Measurements from ENCODE around the gene ZNF14. TPM values are rescaled to one million over a fixed set of nuclear protein-coding genes. Genes with fewer than 3 reads are reported as not detected.

Gene ZNF14
- total and polyA plus RNA-seq, 2 of the 13 experiments (the other 11 are each of a cell fraction or from before 2014, with no cell fraction given): 1.9 to 6.2 TPM

DNA sequence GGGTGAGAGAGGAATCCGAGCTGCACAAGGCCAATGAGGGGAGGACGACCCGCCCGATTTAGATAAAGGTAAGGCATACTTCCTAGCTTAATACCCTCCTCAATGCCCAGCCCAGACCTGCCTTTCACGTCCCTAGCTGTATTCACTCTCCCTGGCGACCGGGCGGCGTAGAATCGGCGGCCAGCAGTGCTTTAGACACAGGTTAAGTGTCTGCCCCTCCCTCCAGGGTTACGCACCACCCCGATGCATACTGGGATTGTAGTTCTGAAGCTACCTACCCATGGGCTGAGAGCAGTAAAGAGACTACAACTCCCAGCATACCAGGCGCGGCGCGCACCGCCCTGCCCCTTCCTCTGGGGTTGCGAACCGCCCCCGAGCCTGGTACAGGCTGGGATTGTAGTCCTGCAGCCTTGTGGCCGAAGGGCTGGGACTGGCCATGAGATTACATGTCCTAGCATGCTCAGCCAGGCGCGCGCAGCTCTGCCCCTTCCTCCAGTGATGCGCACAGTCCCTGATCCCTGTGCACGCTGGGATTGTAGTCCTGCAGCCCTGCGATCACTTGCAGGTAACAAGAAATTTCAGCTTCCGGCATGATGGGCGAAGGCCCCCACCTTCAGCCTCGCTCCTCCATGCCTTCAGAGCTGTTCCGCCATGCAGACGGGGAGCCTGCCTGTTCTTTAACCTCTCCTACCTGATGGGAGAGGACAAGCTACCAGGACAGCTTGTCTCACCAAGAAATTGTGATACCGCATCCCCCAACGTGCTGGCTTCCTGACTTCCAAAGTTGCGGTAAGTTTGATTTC lies 43.5 kb upstream of the ZNF14 start (continued):
- TF ChIP-seq FUBP1 (CRISPR knock-in tag; IDR thresholded peaks at IDR 0.05; ENCODE audit: borderline replicate concordance) (no peak), NCOR1 (IDR thresholded peaks at IDR 0.05; ENCODE audit: borderline replicate concordance, low read length) (peak; percentile 12; the same call in 1 of the 2 replicates), ZNF816 (CRISPR knock-in tag; IDR thresholded peaks at IDR 0.05; ENCODE audit: borderline replicate concordance) (peak; percentile 58; the same call in 1 of the 2 replicates), ZBTB20 (CRISPR knock-in tag; IDR thresholded peaks at IDR 0.05; ENCODE audit: borderline replicate concordance, low read depth) (no peak), ZNF563 (CRISPR knock-in tag; IDR thresholded peaks at IDR 0.05) (peak; percentile 27), ASH2L (IDR thresholded peaks at IDR 0.05; ENCODE audit: insufficient read length, low read depth, low read length) (peak; percentile 79), TEF (CRISPR knock-in tag; IDR thresholded peaks at IDR 0.05) (no peak), BCL6 (CRISPR knock-in tag; IDR thresholded peaks at IDR 0.05) (no peak), ZNF660 (CRISPR knock-in tag; IDR thresholded peaks at IDR 0.05; ENCODE audit: borderline replicate concordance, low read depth) (no peak), HDAC6 (IDR thresholded peaks at IDR 0.05; ENCODE audit: low read depth, low read length) (no peak), NAIF1 (CRISPR knock-in tag; IDR thresholded peaks at IDR 0.05; ENCODE audit: borderline replicate concordance) (peak; percentile 57; the same call in 1 of the 2 replicates), ZNF382 (CRISPR knock-in tag; IDR thresholded peaks at IDR 0.05; ENCODE audit: borderline replicate concordance) (no peak), RBM22 (optimal IDR thresholded peaks at IDR 0.05; ENCODE audit: low read length) (no peak), ZNF878 (CRISPR knock-in tag; IDR thresholded peaks at IDR 0.05) (no peak), ZBTB3 (CRISPR knock-in tag; IDR thresholded peaks at IDR 0.05; ENCODE audit: borderline replicate concordance, low read depth) (peak; percentile 63; the same call in 1 of the 2 replicates), MEIS1 (CRISPR knock-in tag; IDR thresholded peaks at IDR 0.05; ENCODE audit: borderline replicate concordance) (peak; percentile 80; the same call in 1 of the 2 replicates), MAFG (CRISPR knock-in tag; IDR thresholded peaks at IDR 0.05) (no peak), ZNF256 (CRISPR knock-in tag; conservative IDR thresholded peaks at IDR 0.05) (no peak), ZNF737 (CRISPR knock-in tag; IDR thresholded peaks at IDR 0.05; ENCODE audit: borderline replicate concordance) (peak; percentile 76; the same call in 1 of the 2 replicates), KLF13 (CRISPR knock-in tag; IDR thresholded peaks at IDR 0.05) (no peak), KDM4B (CRISPR knock-in tag; IDR thresholded peaks at IDR 0.05) (0 out of 2 replicates have a peak, but pooled peaks have one; percentile 14), EHMT2 (IDR thresholded peaks at IDR 0.05; ENCODE audit: borderline replicate concordance, low read depth, low read length) (peak; percentile 30; the same call in 1 of the 2 replicates), GPN1 (CRISPR knock-in tag; IDR thresholded peaks at IDR 0.05; ENCODE audit: borderline replicate concordance) (no peak), ZNF251 (CRISPR knock-in tag; IDR thresholded peaks at IDR 0.05) (no peak)
- TF ChIP-seq, protein P1, sequence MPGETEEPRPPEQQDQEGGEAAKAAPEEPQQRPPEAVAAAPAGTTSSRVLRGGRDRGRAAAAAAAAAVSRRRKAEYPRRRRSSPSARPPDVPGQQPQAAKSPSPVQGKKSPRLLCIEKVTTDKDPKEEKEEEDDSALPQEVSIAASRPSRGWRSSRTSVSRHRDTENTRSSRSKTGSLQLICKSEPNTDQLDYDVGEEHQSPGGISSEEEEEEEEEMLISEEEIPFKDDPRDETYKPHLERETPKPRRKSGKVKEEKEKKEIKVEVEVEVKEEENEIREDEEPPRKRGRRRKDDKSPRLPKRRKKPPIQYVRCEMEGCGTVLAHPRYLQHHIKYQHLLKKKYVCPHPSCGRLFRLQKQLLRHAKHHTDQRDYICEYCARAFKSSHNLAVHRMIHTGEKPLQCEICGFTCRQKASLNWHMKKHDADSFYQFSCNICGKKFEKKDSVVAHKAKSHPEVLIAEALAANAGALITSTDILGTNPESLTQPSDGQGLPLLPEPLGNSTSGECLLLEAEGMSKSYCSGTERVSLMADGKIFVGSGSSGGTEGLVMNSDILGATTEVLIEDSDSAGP (CRISPR knock-in tag; IDR thresholded peaks at IDR 0.05; ENCODE audit: borderline replicate concordance): peak; percentile 88
